ENCODE results near the gene ECI1.

- TF ChIP-seq, protein P1, sequence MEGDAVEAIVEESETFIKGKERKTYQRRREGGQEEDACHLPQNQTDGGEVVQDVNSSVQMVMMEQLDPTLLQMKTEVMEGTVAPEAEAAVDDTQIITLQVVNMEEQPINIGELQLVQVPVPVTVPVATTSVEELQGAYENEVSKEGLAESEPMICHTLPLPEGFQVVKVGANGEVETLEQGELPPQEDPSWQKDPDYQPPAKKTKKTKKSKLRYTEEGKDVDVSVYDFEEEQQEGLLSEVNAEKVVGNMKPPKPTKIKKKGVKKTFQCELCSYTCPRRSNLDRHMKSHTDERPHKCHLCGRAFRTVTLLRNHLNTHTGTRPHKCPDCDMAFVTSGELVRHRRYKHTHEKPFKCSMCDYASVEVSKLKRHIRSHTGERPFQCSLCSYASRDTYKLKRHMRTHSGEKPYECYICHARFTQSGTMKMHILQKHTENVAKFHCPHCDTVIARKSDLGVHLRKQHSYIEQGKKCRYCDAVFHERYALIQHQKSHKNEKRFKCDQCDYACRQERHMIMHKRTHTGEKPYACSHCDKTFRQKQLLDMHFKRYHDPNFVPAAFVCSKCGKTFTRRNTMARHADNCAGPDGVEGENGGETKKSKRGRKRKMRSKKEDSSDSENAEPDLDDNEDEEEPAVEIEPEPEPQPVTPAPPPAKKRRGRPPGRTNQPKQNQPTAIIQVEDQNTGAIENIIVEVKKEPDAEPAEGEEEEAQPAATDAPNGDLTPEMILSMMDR (IDR thresholded peaks at IDR 0.05): no peak
- no peak for TF ChIP-seq POLR2AphosphoS5 (IDR thresholded peaks at IDR 0.05)
These were observed 42.6 kb downstream of the ECI1 start for GRCh38 chr16:2208772-2209171.
